ENCODE results near the gene ANKLE1. TPM values are rescaled to one million over a fixed set of nuclear protein-coding genes. Genes with fewer than 3 reads are reported as not detected.

The ANKLE1 gene
- total RNA-seq, 1 experiment from 2014 or later: 0.66 TPM

- Mint-ChIP-seq H3K27ac (ENCODE audit: unreplicated experiment) (no peak overlapping the region), H3K4me3 (ENCODE audit: low read depth, unreplicated experiment) (no peak overlapping the region), H3K9me3 (ENCODE audit: low read depth, unreplicated experiment) (no peaks in the 10 kb centered on the region), H3K4me1 (ENCODE audit: low read depth, unreplicated experiment) (peaks cover 24% of the 10 kb centered on the region), H3K27me3 (ENCODE audit: unreplicated experiment) (no peaks in the 10 kb centered on the region), H3K36me3 (ENCODE audit: insufficient read depth, unreplicated experiment) (peaks cover 24% of the 10 kb centered on the region)
- DNase-seq: no peak
- CTCF ChIA-PET: no interaction called here
- no TSS peak for BruUV-seq (replicated peaks)
- no peak for TF ChIP-seq CTCF (IDR thresholded peaks at IDR 0.05; ENCODE audit: unreplicated experiment)
- intact Hi-C loops (cut with micrococcal nuclease; ENCODE audit: unreplicated experiment): no loop called here
Observed at GRCh38 chr19:17263712-17264640, 17.7 kb upstream of the ANKLE1 start.

- peaks cover 24% of the 10 kb centered on the region for H3K4me1 Mint-ChIP-seq (ENCODE audit: low read depth, unreplicated experiment)
- TF ChIP-seq CTCF (IDR thresholded peaks at IDR 0.05; ENCODE audit: unreplicated experiment): no peak
- BruUV-seq (replicated peaks): no TSS peak
- DNase-seq: no peak
- no peak within 1 kb of the TSS for H3K27ac Mint-ChIP-seq (ENCODE audit: unreplicated experiment)
- intact Hi-C loops (cut with micrococcal nuclease; ENCODE audit: unreplicated experiment): no loop called here
- no peak within 1 kb of the TSS for H3K4me3 Mint-ChIP-seq (ENCODE audit: low read depth, unreplicated experiment)
- H3K36me3 Mint-ChIP-seq (ENCODE audit: insufficient read depth, unreplicated experiment): peaks cover 24% of the 10 kb centered on the region
- CTCF ChIA-PET: interaction anchor here (0.7 kb wide), 1 partner anchor 16 kb away, joined by 3 read pairs; no protein-coding TSS in a partner anchor
- H3K9me3 Mint-ChIP-seq (ENCODE audit: low read depth, unreplicated experiment): no peaks in the 10 kb centered on the region
- no peaks in the 10 kb centered on the region for H3K27me3 Mint-ChIP-seq (ENCODE audit: unreplicated experiment)
Observed at GRCh38 chr19:17264641-17264979, 17.1 kb upstream of the ANKLE1 start, which contains the start of gene USHBP1. TSS of gene USHBP1 (minus strand) at chr19:17264745. CDS start at chr19:17264299, 446 bp downstream.

- H3K27me3 Mint-ChIP-seq (ENCODE audit: unreplicated experiment): no peaks in the 10 kb centered on the region
- CTCF ChIA-PET: no interaction called here
- no peak for TF ChIP-seq CTCF (IDR thresholded peaks at IDR 0.05; ENCODE audit: unreplicated experiment)
- DNase-seq: no peak
- no TSS peak for BruUV-seq (replicated peaks)
- intact Hi-C loops (cut with micrococcal nuclease; ENCODE audit: unreplicated experiment): no loop called here
- H3K4me3 Mint-ChIP-seq (ENCODE audit: low read depth, unreplicated experiment): no peak overlapping the region
- peaks cover 17% of the 10 kb centered on the region for H3K4me1 Mint-ChIP-seq (ENCODE audit: low read depth, unreplicated experiment)
- H3K36me3 Mint-ChIP-seq (ENCODE audit: insufficient read depth, unreplicated experiment): peaks cover 36% of the 10 kb centered on the region
- no peak overlapping the region for H3K27ac Mint-ChIP-seq (ENCODE audit: unreplicated experiment)
- H3K9me3 Mint-ChIP-seq (ENCODE audit: low read depth, unreplicated experiment): no peaks in the 10 kb centered on the region
Observed at GRCh38 chr19:17266026-17266425, 15.7 kb upstream of the ANKLE1 start.

GRCh38 chr19:17266589-17266974, 15.1 kb upstream of the ANKLE1 start:
- intact Hi-C loops (cut with micrococcal nuclease; ENCODE audit: unreplicated experiment): no loop called here
- CTCF ChIA-PET: interaction anchor here (0.5 to 0.6 kb wide), 2 partner anchors 49 to 445 kb away, joined by 3 to 6 read pairs; no protein-coding TSS in a partner anchor
- BruUV-seq (replicated peaks): no TSS peak

More at GRCh38 chr19:17266589-17266974, 15.1 kb upstream of the ANKLE1 start:
- Mint-ChIP-seq H3K36me3 (ENCODE audit: insufficient read depth, unreplicated experiment) (peaks cover 36% of the 10 kb centered on the region), H3K4me3 (ENCODE audit: low read depth, unreplicated experiment) (peak overlapping the region; percentile 79), H3K27ac (ENCODE audit: unreplicated experiment) (peak overlapping the region; percentile 100), H3K9me3 (ENCODE audit: low read depth, unreplicated experiment) (no peaks in the 10 kb centered on the region), H3K4me1 (ENCODE audit: low read depth, unreplicated experiment) (peaks cover 15% of the 10 kb centered on the region), H3K27me3 (ENCODE audit: unreplicated experiment) (no peaks in the 10 kb centered on the region)
- DNase-seq: no peak
- no peak for TF ChIP-seq CTCF (IDR thresholded peaks at IDR 0.05; ENCODE audit: unreplicated experiment)

Data from Calu3 (cell line).